Ovary (tissue), 3 donors: ENCODE data around the gene CCL28.

Experiments used
- POLR2A ChIP-seq: fragments of 450-650 bp; IDR thresholded peaks from one replicate; pipeline ENCODE4 v1.6.1; 2017; ENCODE audit warnings: antibody characterized with exemption, mild to moderate bottlenecking, moderate library complexity
- TF ChIP-seq, protein P1 (sequence below), 3 donors: fragments of 450-650 bp in 2 of 3; fragments of 200-600 bp in 1 of 3; IDR thresholded peaks; one replicate each; pipeline versions ENCODE4 v1.5.1 to v1.8.0; 2016 to 2022; ENCODE audit warnings: antibody characterized with exemption in 3 of 3, mild to moderate bottlenecking in 1 of 3
- donor health status: DM: no; HTN: no; CAD: no.

GRCh38 chr5:43456556-43456955 lies 44.4 kb upstream of the CCL28 start:
- TF ChIP-seq POLR2A: no peak
- TF ChIP-seq, protein P1, sequence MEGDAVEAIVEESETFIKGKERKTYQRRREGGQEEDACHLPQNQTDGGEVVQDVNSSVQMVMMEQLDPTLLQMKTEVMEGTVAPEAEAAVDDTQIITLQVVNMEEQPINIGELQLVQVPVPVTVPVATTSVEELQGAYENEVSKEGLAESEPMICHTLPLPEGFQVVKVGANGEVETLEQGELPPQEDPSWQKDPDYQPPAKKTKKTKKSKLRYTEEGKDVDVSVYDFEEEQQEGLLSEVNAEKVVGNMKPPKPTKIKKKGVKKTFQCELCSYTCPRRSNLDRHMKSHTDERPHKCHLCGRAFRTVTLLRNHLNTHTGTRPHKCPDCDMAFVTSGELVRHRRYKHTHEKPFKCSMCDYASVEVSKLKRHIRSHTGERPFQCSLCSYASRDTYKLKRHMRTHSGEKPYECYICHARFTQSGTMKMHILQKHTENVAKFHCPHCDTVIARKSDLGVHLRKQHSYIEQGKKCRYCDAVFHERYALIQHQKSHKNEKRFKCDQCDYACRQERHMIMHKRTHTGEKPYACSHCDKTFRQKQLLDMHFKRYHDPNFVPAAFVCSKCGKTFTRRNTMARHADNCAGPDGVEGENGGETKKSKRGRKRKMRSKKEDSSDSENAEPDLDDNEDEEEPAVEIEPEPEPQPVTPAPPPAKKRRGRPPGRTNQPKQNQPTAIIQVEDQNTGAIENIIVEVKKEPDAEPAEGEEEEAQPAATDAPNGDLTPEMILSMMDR (IDR thresholded peaks at IDR 0.05): no peak
